RPMI8226 (cell line): ENCODE data around the gene BLOC1S3.
"Not testable (repeated sequence)": the region's sequence is repeated elsewhere in the genome, so short reads cannot be mapped to it uniquely, and the experiment has no call there.

ENCODE experiments used
- DNase-seq: peaks from one replicate; pipeline ENCODE4 v3.0.0-alpha.2; 2015

The BLOC1S3 gene

GRCh38 chr19:45186509-45187334 is 8.1 kb downstream of the BLOC1S3 start:
- DNase-seq = no peak

- peak; percentile 44 for DNase-seq
Observed at GRCh38 chr19:45187421-45188100, 9.0 kb downstream of the BLOC1S3 start.

GRCh38 chr19:45189971-45190370 is 11.4 kb downstream of the BLOC1S3 start:
- DNase-seq = no peak

GRCh38 chr19:45191375-45191774 is 12.8 kb downstream of the BLOC1S3 start:
- no peak for DNase-seq

GRCh38 chr19:45195764-45196163 is 17.2 kb downstream of the BLOC1S3 start:
- no peak for DNase-seq

GRCh38 chr19:45200568-45200967 is 22.0 kb downstream of the BLOC1S3 start:
- DNase-seq = peak; percentile 42

GRCh38 chr19:45202637-45203036 is 24.1 kb downstream of the BLOC1S3 start:
- no peak for DNase-seq

GRCh38 chr19:45205810-45206209 is 27.2 kb downstream of the BLOC1S3 start:
- no peak for DNase-seq

- no peak for DNase-seq
Observed at GRCh38 chr19:45206328-45206727, 27.7 kb downstream of the BLOC1S3 start.

- DNase-seq = peak; percentile 26
Observed at GRCh38 chr19:45211751-45212381, 33.3 kb downstream of the BLOC1S3 start.

- no peak for DNase-seq
Observed at GRCh38 chr19:45213031-45213430, 34.4 kb downstream of the BLOC1S3 start.

- DNase-seq = no peak
Observed at GRCh38 chr19:45215391-45216191, 37.0 kb downstream of the BLOC1S3 start.

- no peak for DNase-seq
Observed at GRCh38 chr19:45216667-45217066, 38.1 kb downstream of the BLOC1S3 start.

- DNase-seq = no peak
Observed at GRCh38 chr19:45217193-45217956, 38.8 kb downstream of the BLOC1S3 start.

GRCh38 chr19:45217957-45218334 is 39.4 kb downstream of the BLOC1S3 start:
- DNase-seq = no peak

GRCh38 chr19:45218426-45218825 is 39.8 kb downstream of the BLOC1S3 start:
- DNase-seq = no peak

- no peak for DNase-seq
Observed at GRCh38 chr19:45218911-45219743, 40.5 kb downstream of the BLOC1S3 start.

GRCh38 chr19:45222724-45223123 is 44.1 kb downstream of the BLOC1S3 start:
- no peak for DNase-seq

GRCh38 chr19:45223879-45224278 is 45.3 kb downstream of the BLOC1S3 start:
- DNase-seq = no peak

- DNase-seq = no peak
Observed at GRCh38 chr19:45224645-45225044, 46.1 kb downstream of the BLOC1S3 start.

- DNase-seq = not testable (repeated sequence)
Observed at GRCh38 chr19:45229056-45229455, 50.5 kb downstream of the BLOC1S3 start.
